Esophagus squamous epithelium (tissue), 5 donors: ENCODE data around the gene CIT. TPM values are rescaled to one million over a fixed set of nuclear protein-coding genes. Genes with fewer than 3 reads are reported as not detected.
"Not testable (repeated sequence)": the region's sequence is repeated elsewhere in the genome, so short reads cannot be mapped to it uniquely, and the experiment has no call there.

Source experiments
- DNase-seq: peaks from one replicate; lab custom pipeline; 2025; lab: John Stamatoyannopoulos, UW
- H3K27ac ChIP-seq, 4 donors: fragments of 200-600 bp; sonication (generic); one replicate each; pipeline ENCODE4 v1.5.1; 2016 to 2019; ENCODE audit warnings: mild to moderate bottlenecking in 1 of 4
- H3K27me3 ChIP-seq, 4 donors: fragments of 200-600 bp; sonication (generic); 1 replicate in 3 of 4; 2 replicates in 1 of 4; pipeline versions ENCODE4 v1.5.1 to v1.6.0; 2017 to 2021; ENCODE audit warnings: antibody characterized with exemption in 1 of 4
- H3K36me3 ChIP-seq, 3 donors: fragments of 200-600 bp; sonication (generic); one replicate each; pipeline ENCODE4 v1.5.1; 2016 to 2019
- H3K4me1 ChIP-seq, 3 donors: fragments of 200-600 bp; sonication (generic); one replicate each; pipeline ENCODE4 v1.5.1; 2017 to 2019
- H3K4me3 ChIP-seq, 4 donors: fragments of 200-600 bp; sonication (generic); 1 replicate in 3 of 4; 2 replicates in 1 of 4; pipeline ENCODE4 v1.5.1; 2016 to 2019; ENCODE audit warnings: mild to moderate bottlenecking in 2 of 4, moderate library complexity in 1 of 4
- H3K9me3 ChIP-seq, 3 donors: fragments of 200-600 bp; sonication (generic); one replicate each; pipeline ENCODE4 v1.5.1; 2016 to 2019
- CTCF ChIP-seq, 6 experiments: fragments of 450-650 bp in 4 of 6; fragments of 200-600 bp in 2 of 6; sonication (generic) in 2 of 6; IDR thresholded peaks; one replicate each; pipeline ENCODE4 v1.5.1; 2016 to 2019; ENCODE audit warnings: antibody characterized with exemption in 6 of 6, mild to moderate bottlenecking in 4 of 6, moderate library complexity in 4 of 6
- POLR2A ChIP-seq, 4 donors: fragments of 450-650 bp; IDR thresholded peaks; one replicate each; pipeline ENCODE4 v1.6.1; 2017; ENCODE audit warnings: antibody characterized with exemption in 4 of 4, mild to moderate bottlenecking in 4 of 4, moderate library complexity in 3 of 4
- WGBS, 2 donors: methylation state at CpG; one replicate each; pipeline ENCODE4 v1.1.5; 2018; 5-methylcytosine and 5-hydroxymethylcytosine counted together
- intact Hi-C: fragments of 100-400 bp; cut with DNase I; formaldehyde crosslinking; loops from one replicate; pipeline ENCODE4 v1.15.0; 2022
- total RNA-seq, 4 donors: library from RNA; depleted of rRNA; stranded (reverse); fragments of >200 nt; gene quantifications; one replicate each; pipeline ENCODE4 v1.1.0, GENCODE V29; 2016
- donor health status: DM: yes; HTN: yes; CAD: no.

Gene CIT
- total RNA-seq, 4 donors from 2014 or later, result 6.7 to 23.1 (median 13.9) TPM

- Histone ChIP-seq H3K4me3 (no peak overlapping the region), H3K27ac (no peak overlapping the region), H3K27me3 (no peaks in the 10 kb centered on the region), H3K36me3 (no peaks in the 10 kb centered on the region), H3K9me3 (no peaks in the 10 kb centered on the region), H3K4me1 (no peaks in the 10 kb centered on the region)
- 35 to 38% methylated on average over 1 of the region's 1 CpG for WGBS, 2 donors
- intact Hi-C loops, result no loop called here
- DNase-seq, result no peak
- TF ChIP-seq POLR2A (IDR thresholded peaks at IDR 0.05), result no peak
Measured at GRCh38 chr12:119894916-119895315, 17.8 kb upstream of the CIT start.

- H3K36me3 ChIP-seq, H3K27me3 ChIP-seq, H3K9me3 ChIP-seq, H3K4me3 ChIP-seq, intact Hi-C loops, H3K27ac ChIP-seq, DNase-seq, H3K4me1 ChIP-seq: not testable (repeated sequence)
- WGBS, 2 donors, result 18 to 43% methylated on average over 1 of the region's 1 CpG
Measured at GRCh38 chr12:119892611-119893010, 15.5 kb upstream of the CIT start.

GRCh38 chr12:119885549-119885948 lies 8.4 kb upstream of the CIT start:
- Histone ChIP-seq H3K27ac (no peak overlapping the region), H3K4me3 (no peak overlapping the region), H3K9me3 (no peaks in the 10 kb centered on the region), H3K4me1 (no peaks in the 10 kb centered on the region), H3K36me3 (no peaks in the 10 kb centered on the region), H3K27me3 (no peaks in the 10 kb centered on the region)
- intact Hi-C loops, result no loop called here
- DNase-seq, result no peak
- WGBS, 2 donors, result 70 to 80% methylated on average over 3 of the region's 3 CpGs
- TF ChIP-seq POLR2A (IDR thresholded peaks at IDR 0.05) (no peak), CTCF (IDR thresholded peaks at IDR 0.05) (no peak)

- 78 to 81% methylated on average over 4 of the region's 4 CpGs for WGBS, 2 donors
- H3K4me3 ChIP-seq, H3K36me3 ChIP-seq, H3K27me3 ChIP-seq, DNase-seq, H3K4me1 ChIP-seq, H3K27ac ChIP-seq, H3K9me3 ChIP-seq, intact Hi-C loops: not testable (repeated sequence)
Measured at GRCh38 chr12:119883791-119884190, 6.7 kb upstream of the CIT start.

GRCh38 chr12:119883237-119883636 lies 6.1 kb upstream of the CIT start:
- no peak overlapping the region for H3K4me3 ChIP-seq

GRCh38 chr12:119877639-119877948 lies 474 bp upstream of the CIT start:
- TF ChIP-seq CTCF (IDR thresholded peaks at IDR 0.05) (no peak), POLR2A (IDR thresholded peaks at IDR 0.05) (no peak)
- no peaks in the 10 kb centered on the region for H3K9me3 ChIP-seq
- H3K36me3 ChIP-seq, result no peaks in the 10 kb centered on the region
- peaks cover 0 to 17% (median 7%) of the 10 kb centered on the region in 3 donors for H3K4me1 ChIP-seq
- peak overlapping the region; percentile 84 to 94 (median 86) for H3K4me3 ChIP-seq
- H3K27me3 ChIP-seq, result no peaks in the 10 kb centered on the region
- no peak for DNase-seq
- 20 to 37% methylated on average over 4 of the region's 4 CpGs for WGBS, 2 donors
- intact Hi-C loops, result no loop called here
- peak overlapping the region in 1 of 4 donors; percentile 74 for H3K27ac ChIP-seq

More at GRCh38 chr12:119883237-119883636, 6.1 kb upstream of the CIT start:
- no peaks in the 10 kb centered on the region for H3K27me3 ChIP-seq
- DNase-seq, result no peak
- H3K4me1 ChIP-seq, result no peaks in the 10 kb centered on the region
- no peak overlapping the region for H3K27ac ChIP-seq
- H3K9me3 ChIP-seq, result no peaks in the 10 kb centered on the region
- intact Hi-C loops, result no loop called here
- no peak for TF ChIP-seq POLR2A (IDR thresholded peaks at IDR 0.05)
- no peak for TF ChIP-seq CTCF (IDR thresholded peaks at IDR 0.05)
- 81 to 87% methylated on average over 4 of the region's 4 CpGs for WGBS, 2 donors
- H3K36me3 ChIP-seq, result no peaks in the 10 kb centered on the region

GRCh38 chr12:119870457-119870856 lies 6.7 kb downstream of the CIT start:
- no peak for DNase-seq
- H3K27me3 ChIP-seq, result no peaks in the 10 kb centered on the region
- WGBS, 2 donors, result 27 to 89% methylated on average over 2 to 5 of the region's 5 CpGs
- TF ChIP-seq POLR2A (IDR thresholded peaks at IDR 0.05) (no peak), CTCF (IDR thresholded peaks at IDR 0.05) (no peak)
- H3K4me1 ChIP-seq, result no peaks in the 10 kb centered on the region
- no peaks in the 10 kb centered on the region for H3K9me3 ChIP-seq
- intact Hi-C loops, result no loop called here
- peaks cover 0 to 19% (median 0%) of the 10 kb centered on the region in 3 donors for H3K36me3 ChIP-seq
- H3K4me3 ChIP-seq, result no peak overlapping the region
- H3K27ac ChIP-seq, result peak overlapping the region in 1 of 4 donors; percentile 57
